ENCODE results near the gene PBRM1. TPM values are rescaled to one million over a fixed set of nuclear protein-coding genes. Genes with fewer than 3 reads are reported as not detected.

The PBRM1 gene
- total and polyA plus RNA-seq, 2 of the 13 experiments (the other 11 are each of a cell fraction or from before 2014, with no cell fraction given) = 10.9 to 33.2 TPM

GRCh38 chr3:52722491-52722890, 36.8 kb upstream of the PBRM1 start:
- in situ Hi-C loops (cut with HindIII; ENCODE audit: extremely low pct_ligation_motif_present, low pct_unique_long_range_greater_than_20kb) (no loop called here), intact Hi-C loops (cut with micrococcal nuclease; ENCODE audit: unreplicated experiment) (no loop called here)
- no peak overlapping the region for H3K4me3 ChIP-seq (replicated peaks in 1 of 3; ENCODE audit: insufficient read depth in 1 of 3, low read depth in 2 of 3, low read length in 3 of 3)
- DNase-seq (ENCODE audit: low spot score) = no peak
- no peak overlapping the region for H3K27ac ChIP-seq (ENCODE audit: extremely low read length, insufficient read depth, low read length)
- H3K79me2 ChIP-seq (ENCODE audit: insufficient read depth, low read length) = no peaks in the 10 kb centered on the region
- no peaks in the 10 kb centered on the region for H3K27me3 ChIP-seq (ENCODE audit: control insufficient read depth in 1 of 2, insufficient read depth in 2 of 2, low read length in 2 of 2)
- H4K20me1 ChIP-seq (ENCODE audit: insufficient read depth, low read length) = no peaks in the 10 kb centered on the region
- ATAC-seq = no peak
- no peak overlapping the region for H3K4me2 ChIP-seq (ENCODE audit: low read depth, low read length)
- ChIA-PET POLR2A (interaction anchor here (1.6 kb wide), 1 partner anchor 18 kb away, joined by 6 read pairs; no protein-coding TSS in a partner anchor), CTCF (ENCODE audit: low intra/inter-chr PET ratio, low total read pairs) (no interaction called here)
- BruUV-seq (replicated peaks) = no TSS peak
- H3K36me3 ChIP-seq (replicated peaks in 1 of 2; ENCODE audit: control insufficient read depth in 1 of 2, insufficient read depth in 2 of 2, low read length in 2 of 2) = peaks cover 0 to 2% of the 10 kb centered on the region in 2 experiments; a peak in 1 of 5 replicates
- H3K9ac ChIP-seq (ENCODE audit: insufficient read depth, low read depth, low read length) = no peak overlapping the region
- WGBS (ENCODE audit: low lambda C conversion rate) = 99% methylated on average over 7 of the region's 7 CpGs
- no peak overlapping the region for H2AFZ ChIP-seq (ENCODE audit: low read length)
- H3K9me3 ChIP-seq (ENCODE audit: low read length) = no peaks in the 10 kb centered on the region
- FAIRE-seq = no peak
- peaks cover 20% of the 10 kb centered on the region for H3K4me1 ChIP-seq (ENCODE audit: insufficient read depth, low read length)
- no peak for TF ChIP-seq TOE1 (CRISPR knock-in tag; IDR thresholded peaks at IDR 0.05)
- no peak for TF ChIP-seq ZBTB40 (IDR thresholded peaks at IDR 0.05)
- no peak for TF ChIP-seq ZBTB40 (CRISPR knock-in tag; IDR thresholded peaks at IDR 0.05)
- TF ChIP-seq ZSCAN31 (CRISPR knock-in tag; IDR thresholded peaks at IDR 0.05; ENCODE audit: low read depth) = no peak
- TF ChIP-seq ZNF44 (CRISPR knock-in tag; IDR thresholded peaks at IDR 0.05) = no peak
- TF ChIP-seq ATF6 (CRISPR knock-in tag; conservative IDR thresholded peaks at IDR 0.05) = no peak
- no peak for TF ChIP-seq ZNF724P (CRISPR knock-in tag; IDR thresholded peaks at IDR 0.05; ENCODE audit: borderline replicate concordance)
- no peak for TF ChIP-seq GMEB2 (CRISPR knock-in tag; IDR thresholded peaks at IDR 0.05; ENCODE audit: low read depth)
- TF ChIP-seq ISX (CRISPR knock-in tag; conservative IDR thresholded peaks at IDR 0.05) = no peak
